Body of pancreas (tissue), 4 donors: ENCODE data around the gene ODAPH. TPM values are rescaled to one million over a fixed set of nuclear protein-coding genes. Genes with fewer than 3 reads are reported as not detected.
"Not testable (repeated sequence)": the region's sequence is repeated elsewhere in the genome, so short reads cannot be mapped to it uniquely, and the experiment has no call there.

Experiments used
- ATAC-seq: fragments of 150-250 bp; one replicate; pipeline ENCODE4 v1.9.1; 2016
- DNase-seq, 4 donors: peaks; one replicate each; pipeline ENCODE4 v3.0.0-alpha.2; 2019
- H3K27ac ChIP-seq, 4 donors: fragments of 200-600 bp; sonication (generic); 1 replicate in 3 of 4; 2 replicates in 1 of 4; pipeline versions ENCODE4 v1.5.1 to v1.6.1; 2016 to 2019; ENCODE audit warnings: mild to moderate bottlenecking in 1 of 4, mixed read lengths in 1 of 4, moderate library complexity in 1 of 4
- H3K27me3 ChIP-seq, 2 donors: fragments of 200-600 bp; sonication (generic); one replicate each; pipeline ENCODE4 v1.6.0; 2016; ENCODE audit warnings: mild to moderate bottlenecking in 1 of 2
- H3K36me3 ChIP-seq, 2 donors: fragments of 200-600 bp; sonication (generic); replicated peaks in 1 of 2; 2 replicates each; pipeline ENCODE4 v1.5.1; 2016; ENCODE audit warnings: low read depth in 2 of 2; ENCODE audit not compliant: insufficient read depth in 1 of 2
- H3K4me1 ChIP-seq: fragments of 200-600 bp; sonication (generic); one replicate; pipeline ENCODE4 v1.6.0; 2016
- H3K4me3 ChIP-seq, 2 donors: fragments of 200-600 bp; sonication (generic); 1 replicate in 1 of 2; 2 replicates in 1 of 2; pipeline ENCODE4 v1.5.1; 2016 to 2019
- H3K9me3 ChIP-seq, 3 donors: fragments of 200-600 bp; sonication (generic); 1 replicate in 2 of 3; 2 replicates in 1 of 3; pipeline ENCODE4 v1.5.1; 2016
- POLR2A ChIP-seq, 3 donors: fragments of 450-650 bp; IDR thresholded peaks; one replicate each; pipeline ENCODE4 v1.6.1; 2016; ENCODE audit warnings: antibody characterized with exemption in 3 of 3, mild to moderate bottlenecking in 2 of 3
- WGBS, 2 donors: methylation state at CpG; one replicate each; pipeline ENCODE4 v1.1.5; 2017; 5-methylcytosine and 5-hydroxymethylcytosine counted together
- intact Hi-C: fragments of 100-400 bp; cut with DNase I; formaldehyde crosslinking; loops from one replicate; pipeline ENCODE4 v1.15.1; 2023
- total RNA-seq, 2 donors: library from RNA; depleted of rRNA; stranded (reverse); fragments of >200 nt; gene quantifications; one replicate each; pipeline ENCODE4 v1.1.0, GENCODE V29; 2016
- TF ChIP-seq, protein P1 (sequence below), 7 experiments: fragments of 450-650 bp in 4 of 7; fragments of 200-600 bp in 3 of 7; sonication (generic) in 3 of 7; IDR thresholded peaks; one replicate each; pipeline ENCODE4 v1.5.1; 2016 to 2019; ENCODE audit warnings: antibody characterized with exemption in 7 of 7

The ODAPH gene
- total RNA-seq, 2 donors from 2014 or later, result not detected

DNA sequence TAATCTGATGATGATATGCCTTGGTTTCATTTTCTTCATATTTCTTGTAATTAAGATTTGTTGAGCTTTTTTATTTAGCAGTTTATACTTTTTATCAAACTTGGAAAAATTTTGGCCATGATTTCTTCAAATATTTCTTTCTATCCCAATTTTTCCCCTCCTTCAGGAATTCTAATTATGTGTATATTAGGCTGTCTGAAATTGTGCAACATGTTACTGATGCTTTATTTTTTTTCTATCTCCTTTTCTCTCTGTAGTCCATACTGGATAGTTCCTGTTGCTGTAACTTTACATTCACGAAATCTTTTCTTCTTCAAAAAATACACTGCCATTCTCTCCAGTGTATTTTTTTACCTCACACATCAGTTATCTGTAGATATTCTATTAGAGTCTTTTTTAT is 30.8 kb upstream of the ODAPH start:
- no peak overlapping the region for H3K27ac ChIP-seq
- peaks cover 4 to 5% of the 10 kb centered on the region in 2 donors for H3K36me3 ChIP-seq
- H3K4me1 ChIP-seq, result no peaks in the 10 kb centered on the region
- DNase-seq, result no peak
- 94 to 95% methylated on average over 1 of the region's 1 CpG for WGBS, 2 donors
- no peak for ATAC-seq
- TF ChIP-seq, protein P1, sequence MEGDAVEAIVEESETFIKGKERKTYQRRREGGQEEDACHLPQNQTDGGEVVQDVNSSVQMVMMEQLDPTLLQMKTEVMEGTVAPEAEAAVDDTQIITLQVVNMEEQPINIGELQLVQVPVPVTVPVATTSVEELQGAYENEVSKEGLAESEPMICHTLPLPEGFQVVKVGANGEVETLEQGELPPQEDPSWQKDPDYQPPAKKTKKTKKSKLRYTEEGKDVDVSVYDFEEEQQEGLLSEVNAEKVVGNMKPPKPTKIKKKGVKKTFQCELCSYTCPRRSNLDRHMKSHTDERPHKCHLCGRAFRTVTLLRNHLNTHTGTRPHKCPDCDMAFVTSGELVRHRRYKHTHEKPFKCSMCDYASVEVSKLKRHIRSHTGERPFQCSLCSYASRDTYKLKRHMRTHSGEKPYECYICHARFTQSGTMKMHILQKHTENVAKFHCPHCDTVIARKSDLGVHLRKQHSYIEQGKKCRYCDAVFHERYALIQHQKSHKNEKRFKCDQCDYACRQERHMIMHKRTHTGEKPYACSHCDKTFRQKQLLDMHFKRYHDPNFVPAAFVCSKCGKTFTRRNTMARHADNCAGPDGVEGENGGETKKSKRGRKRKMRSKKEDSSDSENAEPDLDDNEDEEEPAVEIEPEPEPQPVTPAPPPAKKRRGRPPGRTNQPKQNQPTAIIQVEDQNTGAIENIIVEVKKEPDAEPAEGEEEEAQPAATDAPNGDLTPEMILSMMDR (IDR thresholded peaks at IDR 0.05), result no peak
- no peak for TF ChIP-seq POLR2A (IDR thresholded peaks at IDR 0.05)
- no peaks in the 10 kb centered on the region for H3K27me3 ChIP-seq
- no peak overlapping the region for H3K4me3 ChIP-seq
- intact Hi-C loops, result no loop called here
- no peaks in the 10 kb centered on the region for H3K9me3 ChIP-seq

DNA sequence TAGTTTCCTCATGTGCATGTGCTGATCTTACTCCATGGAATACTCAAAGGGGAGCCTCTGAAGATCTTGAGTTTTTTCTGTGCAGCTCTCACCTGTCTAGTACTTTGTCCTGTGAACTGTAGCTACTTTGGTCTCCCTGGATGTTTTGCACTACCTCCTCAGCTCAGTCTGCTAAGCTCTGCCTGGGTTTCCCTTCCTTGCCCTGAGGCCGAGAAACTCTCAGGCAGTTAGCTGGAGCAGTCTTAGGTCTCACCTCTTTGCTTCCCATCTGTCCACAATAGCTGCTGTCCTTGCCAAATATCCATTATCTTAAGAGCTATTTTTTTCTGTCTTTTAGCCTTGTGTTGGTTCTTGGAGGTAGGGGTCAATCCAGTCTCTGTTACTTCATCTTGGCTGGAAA is 30.0 kb upstream of the ODAPH start:
- H3K36me3 ChIP-seq, result peaks cover 5 to 6% of the 10 kb centered on the region in 2 donors
- TF ChIP-seq POLR2A (IDR thresholded peaks at IDR 0.05), result no peak
- TF ChIP-seq, protein P1 (IDR thresholded peaks at IDR 0.05), result no peak
- H3K27me3 ChIP-seq, result no peaks in the 10 kb centered on the region
- no peak for ATAC-seq
- no peaks in the 10 kb centered on the region for H3K4me1 ChIP-seq
- intact Hi-C loops, result no loop called here
- no peak overlapping the region for H3K4me3 ChIP-seq
- 100% methylated on average over 1 of the region's 1 CpG for WGBS, 2 donors
- DNase-seq, result no peak
- no peak overlapping the region for H3K27ac ChIP-seq
- no peaks in the 10 kb centered on the region for H3K9me3 ChIP-seq

GRCh38 chr4:75527482-75527881 is 28.4 kb upstream of the ODAPH start:
- H3K4me1 ChIP-seq, result no peaks in the 10 kb centered on the region
- peaks cover 4 to 5% of the 10 kb centered on the region in 2 donors for H3K36me3 ChIP-seq
- no peaks in the 10 kb centered on the region for H3K27me3 ChIP-seq
- no peak overlapping the region for H3K4me3 ChIP-seq
- intact Hi-C loops, result no loop called here
- H3K27ac ChIP-seq, result no peak overlapping the region
- DNase-seq, result no peak
- H3K9me3 ChIP-seq, result no peaks in the 10 kb centered on the region
- no peak for TF ChIP-seq POLR2A (IDR thresholded peaks at IDR 0.05)
- TF ChIP-seq, protein P1 (IDR thresholded peaks at IDR 0.05), result no peak
- ATAC-seq, result no peak

- WGBS, 2 donors, result 87 to 100% methylated on average over 2 of the region's 2 CpGs
- H3K27ac ChIP-seq, result no peak overlapping the region
- no peak overlapping the region for H3K4me3 ChIP-seq
- H3K27me3 ChIP-seq, result no peaks in the 10 kb centered on the region
- H3K9me3 ChIP-seq, result no peaks in the 10 kb centered on the region
- ATAC-seq (no peak), DNase-seq (no peak)
- intact Hi-C loops, result no loop called here
- TF ChIP-seq, protein P1 (IDR thresholded peaks at IDR 0.05), result no peak
- no peaks in the 10 kb centered on the region for H3K4me1 ChIP-seq
- H3K36me3 ChIP-seq, result peaks cover 4 to 5% of the 10 kb centered on the region in 2 donors
Measured at GRCh38 chr4:75530556-75531322, 25.1 kb upstream of the ODAPH start.

- intact Hi-C loops, H3K4me1 ChIP-seq, H3K27me3 ChIP-seq, ATAC-seq, H3K36me3 ChIP-seq, DNase-seq, H3K4me3 ChIP-seq, H3K27ac ChIP-seq, H3K9me3 ChIP-seq: not testable (repeated sequence)
- 95 to 96% methylated on average over 7 of the region's 7 CpGs for WGBS, 2 donors
Measured at GRCh38 chr4:75531536-75532143, 24.2 kb upstream of the ODAPH start.

DNA sequence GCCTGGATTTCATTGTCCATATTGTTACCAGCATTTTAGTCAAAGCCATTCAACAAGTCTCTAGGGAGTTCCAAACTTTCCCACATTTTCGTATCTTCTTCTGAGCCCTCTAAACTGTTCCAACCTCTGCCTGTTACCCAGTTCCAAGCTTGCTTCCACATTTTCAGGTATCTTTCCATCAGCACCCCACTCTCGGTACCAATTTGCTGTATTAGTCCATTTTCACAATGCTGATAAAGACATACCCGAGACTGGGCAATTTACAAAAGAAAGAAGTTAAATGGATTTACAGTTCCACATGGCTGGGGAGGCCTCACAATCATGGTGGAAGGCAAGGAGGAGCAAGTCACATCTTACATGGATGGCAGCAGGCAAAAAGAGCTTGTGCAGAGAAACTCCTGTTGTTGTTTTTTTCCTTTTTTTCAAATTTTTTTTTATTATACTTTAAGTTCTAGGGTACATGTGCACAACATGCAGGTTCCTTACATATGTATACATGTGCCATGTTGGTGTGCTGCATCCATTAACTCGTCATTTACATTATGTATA is 22.5 kb upstream of the ODAPH start:
- WGBS, 2 donors, result 97 to 99% methylated on average over 4 of the region's 4 CpGs
- DNase-seq, H3K9me3 ChIP-seq, H3K4me3 ChIP-seq, H3K36me3 ChIP-seq, H3K27me3 ChIP-seq, ATAC-seq, H3K27ac ChIP-seq, intact Hi-C loops, H3K4me1 ChIP-seq: not testable (repeated sequence)

GRCh38 chr4:75533926-75534325 is 21.9 kb upstream of the ODAPH start:
- intact Hi-C loops, result not testable (repeated sequence)

DNA sequence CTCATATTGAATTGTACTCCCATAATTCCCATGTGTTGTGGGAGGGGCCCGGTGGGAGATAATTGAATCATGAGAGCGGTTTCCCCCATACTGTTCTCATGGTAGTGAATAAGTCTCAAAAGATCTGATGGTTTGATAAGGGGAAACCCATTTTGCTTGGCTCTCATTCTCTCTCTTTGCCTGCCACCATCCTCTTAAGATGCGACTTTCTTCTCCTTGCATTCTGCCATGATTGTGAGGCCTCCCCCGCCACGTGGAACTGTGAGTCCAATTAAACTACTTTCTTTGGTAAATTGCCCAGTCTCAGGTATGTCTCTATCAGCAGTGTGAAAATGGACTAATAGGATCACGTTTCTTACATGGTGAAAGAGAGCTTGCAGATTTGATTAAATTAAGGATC is 18.6 kb upstream of the ODAPH start:
- H3K4me3 ChIP-seq, ATAC-seq, intact Hi-C loops, H3K4me1 ChIP-seq, H3K36me3 ChIP-seq, H3K9me3 ChIP-seq, H3K27ac ChIP-seq, H3K27me3 ChIP-seq, DNase-seq: not testable (repeated sequence)
- 92% methylated on average over 6 of the region's 6 CpGs for WGBS, 2 donors

More at GRCh38 chr4:75533926-75534325, 21.9 kb upstream of the ODAPH start:
- ATAC-seq, H3K4me3 ChIP-seq, H3K36me3 ChIP-seq, DNase-seq, H3K27me3 ChIP-seq, H3K4me1 ChIP-seq, H3K27ac ChIP-seq, H3K9me3 ChIP-seq: not testable (repeated sequence)
